C4-2B (cell line): ENCODE results near the gene SRC.

Source experiments
- CTCF ChIP-seq: fragments of 450-650 bp; conservative IDR thresholded peaks from 2 replicates; pipeline ENCODE4 v1.5.1; 2017; ENCODE audit warnings: mild to moderate bottlenecking
- ZFX ChIP-seq: fragments of 450-650 bp; IDR thresholded peaks from 2 replicates; pipeline ENCODE4 v1.6.1; 2017

- TF ChIP-seq CTCF (no peak), ZFX (no peak)
These were observed 77.6 kb downstream of the SRC start for GRCh38 chr20:37423545-37423944.
